Endodermal cell (in vitro differentiated cells): ENCODE measurements around the gene EXOSC9. TPM values are rescaled to one million over a fixed set of nuclear protein-coding genes. Genes with fewer than 3 reads are reported as not detected.

Experiments
- DNase-seq: peaks from one replicate; pipeline ENCODE4 v3.0.0-alpha.2; 2017
- H3K27ac ChIP-seq: 2 replicates; pipeline ENCODE4 v1.5.1; 2013; ENCODE audit warnings: mild to moderate bottlenecking, low read depth, low read length, moderate library complexity
- H3K27me3 ChIP-seq: 2 replicates; pipeline ENCODE4 v1.6.1; 2013; ENCODE audit warnings: mild to moderate bottlenecking, low read length, moderate library complexity; ENCODE audit not compliant: insufficient read depth, control insufficient read depth, poor library complexity, severe bottlenecking
- H3K36me3 ChIP-seq: 2 replicates; pipeline ENCODE4 v1.7.0; 2013; ENCODE audit warnings: mild to moderate bottlenecking, low read length, moderate library complexity; ENCODE audit not compliant: control insufficient read depth, insufficient read depth
- H3K4me1 ChIP-seq: one replicate; pipeline ENCODE4 v1.7.0; 2013; ENCODE audit warnings: low read length; ENCODE audit not compliant: control insufficient read depth, insufficient read depth
- H3K4me3 ChIP-seq: 2 replicates; pipeline ENCODE4 v1.5.1; 2013; ENCODE audit warnings: mild to moderate bottlenecking, low read length, moderate library complexity
- H3K9ac ChIP-seq: 2 replicates; pipeline ENCODE4 v1.6.1; 2013; ENCODE audit warnings: mild to moderate bottlenecking, low read length, moderate library complexity; ENCODE audit not compliant: poor library complexity, severe bottlenecking; ENCODE audit errors: extremely low read depth
- H3K9me3 ChIP-seq: 2 replicates; pipeline ENCODE4 v1.6.1; 2013; ENCODE audit warnings: mild to moderate bottlenecking, low read length, moderate library complexity; ENCODE audit not compliant: control insufficient read depth
- H3K27ac Mint-ChIP-seq: 2 replicates; pipeline ENCODE4 v1.8.0; 2020; ENCODE audit warnings: mixed read lengths
- H3K27me3 Mint-ChIP-seq: 2 replicates; pipeline ENCODE4 v1.8.0; 2021; ENCODE audit warnings: mild to moderate bottlenecking, mixed read lengths; ENCODE audit not compliant: insufficient read depth
- H3K36me3 Mint-ChIP-seq: 2 replicates; pipeline ENCODE4 v1.8.0; 2020; ENCODE audit warnings: low read depth, mixed read lengths
- H3K4me1 Mint-ChIP-seq: 2 replicates; pipeline ENCODE4 v1.8.0; 2020; ENCODE audit warnings: mixed read lengths
- H3K4me3 Mint-ChIP-seq: 2 replicates; pipeline ENCODE4 v1.8.0; 2020; ENCODE audit warnings: mild to moderate bottlenecking, moderate library complexity, mixed read lengths
- H3K9me3 Mint-ChIP-seq: 2 replicates; pipeline ENCODE4 v1.8.0; 2020; ENCODE audit warnings: mild to moderate bottlenecking, mixed read lengths
- WGBS, 2 experiments: methylation state at CpG; one replicate each; pipeline versions ENCODE4 v1.1.5 to v1.1.7; 2013; ENCODE audit warnings: missing lambda C conversion rate in 2 of 2, mixed read lengths in 1 of 2; ENCODE audit not compliant: insufficient coverage in 1 of 2, insufficient read length in 1 of 2; 5-methylcytosine and 5-hydroxymethylcytosine counted together
- total RNA-seq, 2 donors: library from RNA; stranded (reverse); fragmentation: NEBNext Ultra II Directional in 1 of 2; extraction: Animal tissue kit (Norgen Biotek cat#: 25700) in 1 of 2; gene quantifications; 2 replicates in 1 of 2; 3 replicates in 1 of 2; pipeline ENCODE4 v1.2.1, GENCODE V29; 2021
- TF ChIP-seq, protein P1 (sequence below): fragments of 200-600 bp; sonication (generic); conservative IDR thresholded peaks from 2 replicates; pipeline ENCODE4 v1.5.0; 2021; ENCODE audit warnings: antibody characterized with exemption, mild to moderate bottlenecking

EXOSC9 gene
- total RNA-seq, 2 donors from 2014 or later: 47.9 to 69.0 TPM

DNA sequence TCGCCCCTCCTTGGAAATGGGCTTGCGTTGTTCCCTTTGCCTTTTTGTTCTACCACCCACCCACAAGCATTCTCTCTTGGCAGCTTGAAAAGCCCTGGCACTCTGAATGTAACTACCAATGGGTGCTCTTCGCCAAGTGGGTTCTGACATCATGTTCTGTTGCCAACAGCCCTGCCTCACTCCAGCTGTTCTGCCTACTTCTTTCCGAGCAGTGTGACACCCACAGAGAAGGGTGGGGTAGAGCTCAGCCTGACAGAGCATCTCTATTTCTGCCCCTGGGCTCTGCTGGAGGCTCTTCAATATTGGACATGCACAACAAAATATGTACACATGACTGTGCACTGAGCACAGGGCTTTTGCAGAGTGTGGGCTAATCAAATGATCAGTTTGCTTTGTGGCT, 15.6 kb upstream of the EXOSC9 start:
- no peak for DNase-seq
- no peak overlapping the region for H3K4me3 Mint-ChIP-seq
- H3K27me3 Mint-ChIP-seq: peaks cover 9% of the 10 kb centered on the region
- no peak overlapping the region for H3K9ac ChIP-seq
- H3K4me1 Mint-ChIP-seq: peaks cover 2% of the 10 kb centered on the region
- TF ChIP-seq, protein P1, sequence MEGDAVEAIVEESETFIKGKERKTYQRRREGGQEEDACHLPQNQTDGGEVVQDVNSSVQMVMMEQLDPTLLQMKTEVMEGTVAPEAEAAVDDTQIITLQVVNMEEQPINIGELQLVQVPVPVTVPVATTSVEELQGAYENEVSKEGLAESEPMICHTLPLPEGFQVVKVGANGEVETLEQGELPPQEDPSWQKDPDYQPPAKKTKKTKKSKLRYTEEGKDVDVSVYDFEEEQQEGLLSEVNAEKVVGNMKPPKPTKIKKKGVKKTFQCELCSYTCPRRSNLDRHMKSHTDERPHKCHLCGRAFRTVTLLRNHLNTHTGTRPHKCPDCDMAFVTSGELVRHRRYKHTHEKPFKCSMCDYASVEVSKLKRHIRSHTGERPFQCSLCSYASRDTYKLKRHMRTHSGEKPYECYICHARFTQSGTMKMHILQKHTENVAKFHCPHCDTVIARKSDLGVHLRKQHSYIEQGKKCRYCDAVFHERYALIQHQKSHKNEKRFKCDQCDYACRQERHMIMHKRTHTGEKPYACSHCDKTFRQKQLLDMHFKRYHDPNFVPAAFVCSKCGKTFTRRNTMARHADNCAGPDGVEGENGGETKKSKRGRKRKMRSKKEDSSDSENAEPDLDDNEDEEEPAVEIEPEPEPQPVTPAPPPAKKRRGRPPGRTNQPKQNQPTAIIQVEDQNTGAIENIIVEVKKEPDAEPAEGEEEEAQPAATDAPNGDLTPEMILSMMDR: no peak
- H3K36me3 Mint-ChIP-seq: no peaks in the 10 kb centered on the region
- no peaks in the 10 kb centered on the region for H3K4me1 ChIP-seq
- no peaks in the 10 kb centered on the region for H3K9me3 Mint-ChIP-seq
- no peak overlapping the region for H3K27ac ChIP-seq
- no peaks in the 10 kb centered on the region for H3K27me3 ChIP-seq
- H3K27ac Mint-ChIP-seq: no peak overlapping the region
- no peaks in the 10 kb centered on the region for H3K36me3 ChIP-seq
- H3K9me3 ChIP-seq: no peaks in the 10 kb centered on the region
- H3K4me3 ChIP-seq: no peak overlapping the region
- WGBS, 2 experiments: 91 to 92% methylated on average over 4 of the region's 4 CpGs

DNA sequence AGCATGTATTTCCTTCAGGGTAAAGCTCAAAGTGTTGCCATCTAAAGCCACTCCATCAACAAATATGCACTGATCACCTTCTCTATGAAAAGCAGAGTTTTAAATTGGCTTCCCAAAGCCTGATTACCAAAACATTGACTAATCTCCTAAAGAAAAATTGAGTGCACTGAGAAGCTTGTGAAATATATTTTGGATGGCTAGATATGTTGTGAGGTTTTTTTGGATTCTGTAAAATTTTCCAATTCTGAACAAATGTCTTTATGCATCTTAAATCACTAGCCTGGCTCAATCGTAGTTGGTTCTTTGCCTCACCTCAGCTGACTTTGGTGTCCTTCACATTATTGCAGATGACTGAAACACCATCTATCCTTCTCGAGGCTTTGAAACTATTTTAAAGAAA, 14.9 kb upstream of the EXOSC9 start:
- 83% methylated on average over 2 of the region's 2 CpGs; no CpG with 5 or more reads in 1 of the 2 experiments for WGBS, 2 experiments
- no peaks in the 10 kb centered on the region for H3K36me3 Mint-ChIP-seq
- H3K9me3 ChIP-seq: no peaks in the 10 kb centered on the region
- no peaks in the 10 kb centered on the region for H3K4me1 ChIP-seq
- no peak overlapping the region for H3K27ac ChIP-seq
- TF ChIP-seq, protein P1: no peak
- H3K4me1 Mint-ChIP-seq: peaks cover 3% of the 10 kb centered on the region
- peaks cover 7% of the 10 kb centered on the region for H3K27me3 Mint-ChIP-seq
- H3K9me3 Mint-ChIP-seq: no peaks in the 10 kb centered on the region
- no peak overlapping the region for H3K4me3 ChIP-seq
- no peaks in the 10 kb centered on the region for H3K27me3 ChIP-seq
- DNase-seq: no peak
- H3K4me3 Mint-ChIP-seq: no peak overlapping the region
- no peak overlapping the region for H3K9ac ChIP-seq
- H3K36me3 ChIP-seq: no peaks in the 10 kb centered on the region
- H3K27ac Mint-ChIP-seq: no peak overlapping the region

DNA sequence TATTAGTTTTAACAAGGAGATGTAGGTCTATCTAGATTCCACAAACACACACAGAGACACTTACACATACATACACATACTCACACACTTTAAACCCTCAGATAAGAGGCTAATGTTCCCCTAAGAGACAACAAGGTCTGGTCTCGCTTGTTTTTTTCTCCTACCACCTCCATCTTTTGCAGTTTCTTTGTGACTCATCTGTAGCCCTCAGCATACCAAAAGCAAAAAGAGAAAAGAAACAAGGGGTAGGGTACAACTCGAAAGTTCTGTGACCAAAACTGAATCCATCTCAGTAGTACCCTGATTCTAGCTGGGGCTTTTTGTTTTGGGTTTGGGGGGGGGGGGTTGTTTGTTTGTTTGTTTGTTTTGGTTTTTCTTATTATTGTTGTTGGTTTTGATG, 12.2 kb upstream of the EXOSC9 start:
- peaks cover 5% of the 10 kb centered on the region for H3K27me3 Mint-ChIP-seq
- H3K4me1 ChIP-seq: no peaks in the 10 kb centered on the region
- H3K4me3 ChIP-seq: no peak overlapping the region
- H3K9me3 ChIP-seq: no peaks in the 10 kb centered on the region
- no peaks in the 10 kb centered on the region for H3K36me3 Mint-ChIP-seq
- 83 to 90% methylated on average over 1 to 2 of the region's 2 CpGs for WGBS, 2 experiments
- no peak overlapping the region for H3K27ac ChIP-seq
- H3K4me1 Mint-ChIP-seq: peaks cover 3% of the 10 kb centered on the region
- no peak overlapping the region for H3K4me3 Mint-ChIP-seq
- H3K9ac ChIP-seq: no peak overlapping the region
- no peaks in the 10 kb centered on the region for H3K27me3 ChIP-seq
- no peaks in the 10 kb centered on the region for H3K9me3 Mint-ChIP-seq
- DNase-seq: no peak
- H3K36me3 ChIP-seq: no peaks in the 10 kb centered on the region
- TF ChIP-seq, protein P1: no peak
- no peak overlapping the region for H3K27ac Mint-ChIP-seq
